GM12875 (cell line): ENCODE data around the gene COL8A2.

Source experiments
- H3K4me3 ChIP-seq: one replicate; pipeline ENCODE4 v1.5.1; 2011; ENCODE audit warnings: low read depth, low read length, control low read depth
- TF ChIP-seq, protein P1 (sequence below): IDR thresholded peaks from 2 replicates; pipeline ENCODE4 v1.5.1; 2011; ENCODE audit warnings: low read depth, mild to moderate bottlenecking, control low read depth, inconsistent platforms, low read length, moderate library complexity, borderline replicate concordance; ENCODE audit not compliant: insufficient read depth

The COL8A2 gene

GRCh38 chr1:36093929-36094328, 31.1 kb downstream of the COL8A2 start:
- H3K4me3 ChIP-seq = no peak overlapping the region
- TF ChIP-seq, protein P1, sequence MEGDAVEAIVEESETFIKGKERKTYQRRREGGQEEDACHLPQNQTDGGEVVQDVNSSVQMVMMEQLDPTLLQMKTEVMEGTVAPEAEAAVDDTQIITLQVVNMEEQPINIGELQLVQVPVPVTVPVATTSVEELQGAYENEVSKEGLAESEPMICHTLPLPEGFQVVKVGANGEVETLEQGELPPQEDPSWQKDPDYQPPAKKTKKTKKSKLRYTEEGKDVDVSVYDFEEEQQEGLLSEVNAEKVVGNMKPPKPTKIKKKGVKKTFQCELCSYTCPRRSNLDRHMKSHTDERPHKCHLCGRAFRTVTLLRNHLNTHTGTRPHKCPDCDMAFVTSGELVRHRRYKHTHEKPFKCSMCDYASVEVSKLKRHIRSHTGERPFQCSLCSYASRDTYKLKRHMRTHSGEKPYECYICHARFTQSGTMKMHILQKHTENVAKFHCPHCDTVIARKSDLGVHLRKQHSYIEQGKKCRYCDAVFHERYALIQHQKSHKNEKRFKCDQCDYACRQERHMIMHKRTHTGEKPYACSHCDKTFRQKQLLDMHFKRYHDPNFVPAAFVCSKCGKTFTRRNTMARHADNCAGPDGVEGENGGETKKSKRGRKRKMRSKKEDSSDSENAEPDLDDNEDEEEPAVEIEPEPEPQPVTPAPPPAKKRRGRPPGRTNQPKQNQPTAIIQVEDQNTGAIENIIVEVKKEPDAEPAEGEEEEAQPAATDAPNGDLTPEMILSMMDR = no peak

GRCh38 chr1:36093226-36093625, 31.8 kb downstream of the COL8A2 start:
- H3K4me3 ChIP-seq = no peak overlapping the region
- TF ChIP-seq, protein P1 = no peak

DNA sequence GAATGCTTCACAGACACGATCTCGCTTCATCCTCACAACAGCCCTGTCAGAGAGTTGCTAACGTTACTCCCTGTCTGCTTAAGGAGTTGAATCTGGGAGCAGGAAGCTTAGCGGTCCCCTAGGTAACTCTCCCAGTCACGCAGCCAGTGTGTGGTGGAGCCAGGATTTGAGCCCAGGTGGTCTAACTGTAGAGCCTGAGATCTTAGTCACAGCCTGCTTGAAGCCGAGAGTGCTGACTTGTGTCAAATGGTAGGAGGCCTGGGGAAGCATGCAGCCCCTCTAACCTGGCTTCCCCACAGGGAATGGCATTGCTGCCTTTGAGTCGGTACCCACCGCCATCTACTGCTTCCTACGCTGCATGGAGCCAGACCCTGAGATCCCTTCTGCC, 32.2 kb downstream of the COL8A2 start:
- TF ChIP-seq, protein P1 = no peak
- H3K4me3 ChIP-seq = no peak overlapping the region

DNA sequence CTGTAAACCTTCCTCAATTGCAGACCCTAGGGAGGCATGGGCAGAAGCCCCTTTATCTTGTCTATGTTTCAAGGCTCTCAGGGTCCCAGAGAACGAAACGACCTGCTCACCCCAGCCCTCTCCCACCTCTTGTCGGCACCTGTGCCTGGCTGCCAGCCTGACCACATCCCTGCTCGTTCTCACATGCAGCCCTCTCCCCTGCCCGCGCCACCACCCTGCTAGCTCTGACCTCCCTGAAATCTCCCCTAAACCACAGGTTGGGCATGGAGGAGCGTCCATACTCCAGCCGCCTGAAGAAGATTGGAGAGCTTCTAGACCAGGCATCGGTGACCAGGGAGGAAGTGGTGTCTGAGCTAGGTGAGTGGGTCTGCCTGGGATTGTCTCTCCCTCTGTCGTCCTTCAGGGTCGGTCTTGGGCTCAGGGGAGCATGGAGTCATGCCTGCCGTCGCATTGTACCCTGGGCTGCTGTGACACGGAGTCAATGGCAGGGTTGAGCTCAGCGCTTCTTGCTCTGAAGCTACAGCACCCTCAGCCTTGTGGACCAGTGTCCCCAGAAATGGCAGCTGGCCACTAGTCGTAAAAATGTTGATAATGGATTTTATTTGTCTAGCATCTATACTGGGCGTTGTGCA, 32.7 kb downstream of the COL8A2 start:
- TF ChIP-seq, protein P1 = no peak
- H3K4me3 ChIP-seq = no peak overlapping the region

- TF ChIP-seq, protein P1 = no peak
- H3K4me3 ChIP-seq = no peak overlapping the region
These were observed 33.3 kb downstream of the COL8A2 start for GRCh38 chr1:36091698-36092097.

DNA sequence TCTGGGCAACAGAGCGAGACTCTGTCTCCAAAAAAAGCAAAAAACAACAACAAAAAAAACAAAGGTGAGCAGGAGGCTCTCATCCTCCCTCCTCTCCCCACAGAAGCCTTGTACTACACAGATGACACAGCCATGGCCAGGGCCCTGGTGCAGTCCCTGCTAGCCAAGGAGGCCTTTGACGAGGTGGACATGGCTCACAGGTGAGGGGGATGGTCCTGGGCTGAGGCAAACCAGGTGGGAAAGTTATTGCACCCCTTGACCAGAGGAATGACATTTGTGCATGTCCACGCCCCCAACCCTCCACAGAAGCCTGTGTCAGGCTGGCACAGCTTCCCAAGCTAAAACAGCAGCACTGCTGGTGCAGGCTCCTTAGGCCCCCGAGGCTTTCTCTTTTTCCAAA, 33.9 kb downstream of the COL8A2 start:
- H3K4me3 ChIP-seq = no peak overlapping the region
- TF ChIP-seq, protein P1 = no peak

DNA sequence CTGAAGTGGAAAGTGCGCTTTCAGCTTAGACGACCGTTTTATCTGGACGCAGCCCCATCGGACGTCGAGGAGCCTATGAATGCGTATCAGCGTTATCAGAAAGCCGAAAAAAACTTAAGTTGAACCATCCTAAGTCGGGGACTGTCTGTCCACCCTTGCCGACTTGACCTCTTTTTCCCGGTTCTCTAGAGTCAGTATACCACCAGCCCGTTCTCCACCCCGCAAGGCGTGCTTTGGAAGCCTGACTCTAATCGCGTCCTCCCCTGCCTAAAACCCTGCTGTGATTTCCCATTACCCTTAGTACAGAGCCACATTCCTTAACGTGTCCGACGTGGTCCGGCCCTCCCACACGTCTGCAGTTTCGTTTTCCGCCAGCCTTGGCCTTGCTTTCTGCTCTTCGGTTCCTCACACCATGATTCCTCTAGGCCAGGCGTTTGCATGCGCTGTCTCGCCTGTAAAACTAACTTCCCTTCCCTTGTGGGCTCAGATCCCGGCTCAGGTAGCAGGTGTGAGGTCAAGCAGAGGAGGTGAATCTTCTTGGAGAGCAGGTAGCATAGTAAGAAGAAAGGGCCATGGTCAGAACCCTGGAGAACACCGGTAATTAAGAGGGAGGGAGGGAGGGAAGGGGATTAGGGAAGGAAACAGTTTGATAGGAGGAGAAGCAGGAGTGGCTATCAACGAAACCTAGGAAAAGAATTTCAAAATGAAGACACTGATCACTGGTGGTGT, 35.5 kb downstream of the COL8A2 start:
- TF ChIP-seq, protein P1 = no peak

More for the DNA sequence above, 35.5 kb downstream of the COL8A2 start:
- peak overlapping the region; percentile 84 for H3K4me3 ChIP-seq
